NCI-H524 (cell line): Measurements from ENCODE around the gene BEGAIN.
A peak's percentile ranks its signal among the peaks of the same experiment; 100 is the strongest.

ENCODE experiments used
- DNase-seq, 2 experiments: peaks; one replicate each; lab custom pipeline; 2025; lab: John Stamatoyannopoulos, UW

Gene BEGAIN

DNA sequence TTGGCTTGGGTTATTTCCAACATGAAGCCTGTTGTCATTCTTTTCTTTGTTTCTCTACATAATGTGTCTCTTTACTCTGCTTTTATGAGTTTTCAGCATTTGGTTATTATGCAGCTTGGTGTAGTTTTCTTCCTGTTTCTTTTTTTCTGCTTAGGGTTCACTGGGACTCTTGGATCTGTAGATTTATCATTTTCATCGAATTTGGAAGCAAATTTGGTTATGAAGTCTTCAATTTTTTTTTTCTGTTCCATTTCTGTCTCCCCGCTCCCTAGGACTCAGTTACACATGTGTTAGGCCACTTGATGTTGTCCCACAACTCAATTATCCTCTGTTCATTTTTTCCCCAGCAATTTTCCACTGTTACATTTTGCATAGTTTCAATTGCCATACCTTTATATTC lies 13.8 kb upstream of the BEGAIN start:
- no peak for DNase-seq

DNA sequence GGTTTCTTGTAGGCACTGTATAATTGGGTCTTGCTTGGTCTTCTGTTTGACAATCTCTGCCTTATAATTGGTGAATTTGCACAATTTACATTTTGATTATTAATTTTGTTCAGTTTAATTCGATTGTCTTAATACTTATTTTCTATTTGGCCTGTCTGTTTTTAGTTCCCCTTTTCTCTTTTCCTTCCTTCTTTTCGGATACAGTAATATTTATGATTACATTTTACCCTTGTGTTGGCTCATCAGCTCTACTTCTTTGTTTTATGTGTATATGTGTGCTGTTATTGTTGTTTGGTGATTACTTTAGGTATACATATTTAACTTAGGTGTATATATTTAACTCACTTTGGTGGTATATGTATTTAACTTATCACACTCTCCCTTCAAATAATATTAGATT lies 12.8 kb upstream of the BEGAIN start:
- DNase-seq, result no peak

DNA sequence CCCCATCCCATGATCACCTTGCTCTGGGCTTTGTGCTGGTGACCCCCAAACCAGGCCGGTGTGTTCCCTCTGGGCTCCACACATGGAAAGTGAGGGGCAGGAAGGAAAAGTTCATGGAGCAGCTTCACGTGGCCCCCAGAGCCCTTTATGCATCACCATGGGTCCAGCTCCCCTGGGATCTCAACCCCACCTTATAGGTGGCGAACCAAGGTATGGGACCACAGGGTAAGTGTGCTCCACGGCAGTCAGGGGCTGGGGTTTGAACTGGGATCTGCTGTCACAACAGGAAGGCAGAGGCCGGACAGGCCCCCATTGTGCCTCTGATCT lies 7.4 kb upstream of the BEGAIN start:
- DNase-seq, result no peak

DNA sequence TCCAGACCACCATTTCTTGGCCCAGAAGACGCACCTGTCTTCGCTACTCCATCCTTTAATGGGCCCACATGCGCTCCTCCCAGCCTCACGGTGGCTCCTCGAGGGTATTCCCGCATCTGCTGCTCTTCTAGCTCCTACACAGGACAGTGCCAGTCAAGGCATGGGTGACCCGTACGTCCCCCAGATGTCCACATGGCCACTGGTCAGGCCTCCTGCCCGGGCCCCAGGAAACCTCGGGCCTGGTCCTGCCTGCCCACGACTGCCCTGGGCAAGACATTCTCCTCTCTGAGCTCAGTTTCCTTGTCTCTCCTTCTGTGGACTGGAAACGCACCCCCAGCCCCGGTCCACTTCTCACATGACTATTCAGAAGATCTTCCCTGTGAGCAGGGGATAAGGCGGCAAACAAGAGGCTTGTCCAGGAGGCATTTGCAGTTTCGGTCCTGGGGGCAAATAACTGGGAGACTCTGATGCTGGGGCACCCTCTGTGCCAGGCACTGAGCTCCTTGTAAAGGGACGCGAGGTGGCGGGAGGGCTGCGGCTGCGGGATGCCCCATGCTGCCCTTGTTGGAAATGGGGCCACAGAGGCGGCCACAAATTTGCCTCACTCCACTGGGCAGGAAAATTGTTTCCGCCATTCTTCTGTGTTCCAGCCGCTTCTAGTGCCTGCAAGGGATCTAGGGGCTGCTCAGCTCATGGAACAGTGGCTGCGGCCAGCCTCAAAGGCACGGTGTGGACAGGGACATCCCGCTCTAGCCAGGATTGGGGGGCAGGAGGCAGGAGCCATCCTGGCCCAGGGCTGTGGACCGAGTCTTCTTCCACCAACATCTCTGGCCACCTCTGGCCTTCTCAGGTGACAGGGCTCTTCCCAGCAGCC lies 6.8 kb upstream of the BEGAIN start:
- no peak for DNase-seq

DNA sequence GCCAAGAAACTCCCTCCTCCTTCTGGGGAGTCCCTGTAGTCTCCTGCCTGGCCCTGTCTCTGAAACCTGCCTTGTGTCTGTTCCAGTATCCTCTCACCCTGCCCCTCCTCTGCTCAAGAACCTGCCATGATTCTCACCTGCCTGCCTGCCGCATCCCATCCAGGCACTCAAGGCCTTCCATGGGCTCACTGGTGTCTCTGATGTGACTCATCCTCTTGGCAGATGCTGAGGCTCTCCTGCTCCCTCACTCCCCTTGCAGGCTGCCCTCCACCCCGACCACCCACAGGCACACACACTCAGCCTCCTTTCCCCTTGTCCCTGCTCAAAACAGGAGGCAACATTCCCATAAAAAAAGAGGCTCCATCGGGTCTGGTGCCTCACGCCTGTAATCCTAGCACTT lies 5.8 kb upstream of the BEGAIN start:
- no peak for DNase-seq

DNA sequence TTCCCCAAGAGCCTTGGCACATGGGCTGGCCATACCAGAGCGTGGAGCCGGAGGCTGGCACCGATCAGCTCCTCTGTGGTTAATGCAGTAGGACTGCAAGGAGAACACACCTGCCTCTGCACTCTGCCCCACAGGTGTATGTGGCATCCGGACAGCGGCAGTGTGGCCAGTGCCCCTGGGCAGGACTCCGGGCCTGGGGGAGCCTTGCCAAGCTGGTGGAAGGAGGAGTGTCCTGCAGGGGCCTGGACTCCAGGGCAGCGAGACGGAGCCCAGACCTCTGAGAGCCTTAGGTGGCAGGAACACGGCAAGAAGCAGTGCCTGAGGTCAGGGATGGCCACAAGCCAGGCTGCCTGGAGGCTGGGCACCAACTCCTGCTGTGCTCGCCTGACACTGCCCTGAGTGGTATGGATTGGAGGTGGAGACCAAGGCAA lies 5.3 kb upstream of the BEGAIN start:
- no peak for DNase-seq

DNA sequence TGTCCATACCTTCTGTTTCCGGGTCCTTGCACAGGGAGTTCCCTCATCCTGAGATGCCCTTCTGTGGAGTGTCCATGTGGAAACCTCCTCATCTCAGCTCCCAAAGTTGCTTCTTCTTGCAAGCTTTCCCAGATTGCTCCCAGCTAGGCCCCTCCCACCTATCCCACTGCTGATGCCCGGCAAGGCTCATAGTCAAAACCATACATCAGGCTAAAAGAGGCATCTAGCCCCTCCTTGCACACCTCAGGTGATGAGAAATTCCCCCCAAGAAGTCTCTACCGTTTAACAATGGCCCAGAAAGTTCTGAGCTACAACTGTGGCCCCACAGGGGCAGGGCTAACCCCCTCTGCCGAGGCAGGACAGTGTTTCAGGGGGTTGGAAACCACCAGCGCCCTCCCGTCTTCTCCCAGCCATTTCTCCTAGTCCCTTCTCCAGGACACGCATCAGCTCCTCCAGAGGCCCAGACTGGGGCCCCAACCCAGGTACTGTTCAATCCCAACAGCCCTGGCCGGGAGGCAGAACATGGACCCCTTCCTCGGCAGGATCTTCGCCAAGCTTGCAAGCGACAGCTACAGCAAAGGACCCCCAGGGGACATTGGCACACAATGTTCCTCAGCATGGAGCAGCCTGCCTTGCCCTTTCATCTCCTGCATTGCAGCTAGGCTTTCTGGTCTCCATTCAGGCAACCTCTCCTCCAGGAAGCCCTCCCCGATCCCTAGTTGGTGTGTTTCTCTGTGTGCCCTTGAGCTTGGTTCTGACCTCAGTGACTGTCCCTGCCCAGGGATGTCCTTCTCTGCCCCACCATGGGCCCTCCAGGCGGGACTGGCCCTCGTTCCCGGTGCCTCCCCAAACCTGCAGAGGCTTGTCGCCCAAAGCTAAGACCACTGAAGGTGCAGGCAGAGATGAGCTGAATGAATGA lies 4.5 kb upstream of the BEGAIN start:
- DNase-seq, result no peak

DNA sequence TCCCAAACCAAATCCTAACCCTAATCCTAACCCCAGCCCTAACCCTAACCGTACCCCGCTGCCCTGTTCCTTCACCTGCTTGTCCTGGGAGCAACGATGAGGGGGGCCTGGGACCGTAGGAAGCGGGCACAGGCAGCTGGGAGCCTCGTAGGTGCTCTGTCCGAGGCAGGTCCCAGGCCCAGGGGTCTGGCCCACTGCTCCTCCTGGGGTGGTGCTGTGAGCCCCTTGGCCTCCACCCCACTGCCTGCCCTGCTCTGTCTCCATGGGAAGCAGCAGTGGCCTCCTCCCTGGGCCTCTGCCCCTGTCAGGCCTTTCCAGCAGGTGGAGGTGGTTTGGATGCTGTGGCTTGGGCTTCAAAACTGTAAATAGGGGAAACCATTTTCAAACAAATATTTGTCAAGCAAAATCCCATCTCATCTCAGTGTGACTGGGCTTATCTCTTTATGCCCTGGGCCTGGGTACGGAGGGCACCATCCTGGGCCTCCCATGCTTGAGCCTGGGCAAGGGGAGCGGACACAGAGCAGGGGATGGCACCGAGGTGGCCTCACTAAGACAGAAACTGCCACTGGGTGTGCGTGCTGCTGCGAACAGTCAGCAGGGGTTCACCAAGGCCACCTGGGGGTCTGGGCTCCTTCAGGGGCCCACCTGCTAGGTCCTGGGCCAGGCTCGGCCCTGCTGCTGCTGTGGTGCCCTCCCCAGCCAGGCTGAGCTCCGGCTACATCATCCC lies 3.7 kb upstream of the BEGAIN start:
- DNase-seq, result no peak

DNA sequence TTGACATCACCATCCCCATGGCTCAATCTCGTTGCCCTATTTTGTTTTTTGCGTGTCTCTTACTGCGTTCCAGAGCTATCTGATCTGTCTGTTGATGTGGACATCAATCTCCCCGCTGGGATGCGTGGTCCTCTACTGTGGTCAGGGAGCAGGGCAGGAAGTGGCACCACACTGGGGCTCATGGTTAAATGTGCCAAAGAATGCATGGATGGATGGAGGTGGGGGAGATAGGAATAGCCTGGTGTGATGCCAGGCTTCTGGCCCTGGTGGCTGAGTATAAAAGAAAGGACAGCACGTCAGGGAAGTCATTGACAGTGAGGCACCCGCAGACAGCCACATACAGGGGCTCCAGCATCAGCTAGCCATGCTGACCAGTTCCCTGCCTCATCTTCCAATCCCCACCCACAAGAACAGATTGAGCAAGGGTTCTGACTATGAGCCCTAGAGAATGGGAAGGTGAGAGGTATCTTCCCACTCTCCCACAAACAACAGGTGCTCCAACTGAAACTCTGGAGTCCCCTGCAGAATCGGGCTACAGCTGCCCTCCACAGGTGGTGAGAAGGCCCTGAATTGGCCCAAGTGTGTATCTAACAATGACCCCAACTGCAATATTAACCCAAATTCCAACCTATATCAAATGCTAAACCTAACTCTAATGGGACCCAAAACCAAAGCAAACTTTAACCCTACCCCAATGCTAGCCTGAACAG lies 2.7 kb upstream of the BEGAIN start:
- peak in 1 of 2 experiments; percentile 34 for DNase-seq

DNA sequence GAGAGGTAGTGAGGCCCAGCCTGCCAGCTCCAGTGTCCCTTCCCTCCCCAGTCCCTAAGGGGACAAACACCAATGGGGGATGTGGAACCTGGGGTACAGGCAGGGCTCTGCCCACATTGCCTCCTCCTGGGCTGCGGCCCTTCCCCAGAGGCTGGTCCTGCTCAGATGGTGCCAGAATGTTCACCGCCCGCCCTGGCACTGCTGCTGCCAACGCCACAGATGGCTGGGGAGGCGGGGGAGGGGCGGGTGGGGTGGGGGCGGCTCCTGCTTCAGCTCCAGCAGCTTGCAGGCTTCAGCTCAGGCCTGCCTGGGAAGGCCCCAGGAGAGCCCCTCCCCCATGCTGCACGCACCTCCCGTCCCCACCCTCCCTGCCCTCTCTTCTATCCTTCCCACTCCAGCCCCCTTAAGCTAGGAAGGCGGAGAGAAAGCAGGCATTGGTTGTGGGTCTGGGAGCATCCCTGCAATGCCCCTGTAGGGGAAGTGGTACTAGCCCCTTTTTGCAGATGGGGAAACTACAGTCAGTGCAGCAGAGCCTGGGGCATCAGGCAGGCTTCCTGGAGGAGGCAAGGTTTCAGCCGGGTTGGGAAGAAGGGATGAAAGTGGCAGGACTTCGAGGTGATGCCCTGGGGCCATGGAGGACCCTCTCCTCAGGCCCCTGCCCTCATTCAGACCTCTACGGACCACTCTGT lies 2.0 kb upstream of the BEGAIN start:
- peak; percentile 94 to 98 for DNase-seq

DNA sequence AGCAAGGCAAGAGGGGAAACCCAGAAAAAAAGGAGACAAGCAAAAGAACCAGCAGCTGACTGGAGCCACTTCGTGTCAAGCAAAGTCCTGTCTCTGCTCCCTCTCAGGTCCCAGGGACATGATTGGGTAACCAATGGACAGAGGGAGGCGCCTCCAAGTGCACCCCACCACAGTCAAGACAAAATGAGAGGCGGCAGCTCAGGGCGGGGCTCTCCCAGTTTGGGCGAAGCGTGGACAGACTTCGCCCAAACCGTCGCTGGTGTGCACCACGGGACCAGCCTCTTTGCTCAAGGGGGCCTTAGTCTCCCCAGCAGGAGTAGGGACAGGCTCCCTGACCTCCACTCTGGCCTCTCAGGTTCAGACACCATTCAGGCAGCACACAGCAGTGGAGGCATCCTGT lies 1.5 kb upstream of the BEGAIN start:
- peak; percentile 38 to 62 for DNase-seq

DNA sequence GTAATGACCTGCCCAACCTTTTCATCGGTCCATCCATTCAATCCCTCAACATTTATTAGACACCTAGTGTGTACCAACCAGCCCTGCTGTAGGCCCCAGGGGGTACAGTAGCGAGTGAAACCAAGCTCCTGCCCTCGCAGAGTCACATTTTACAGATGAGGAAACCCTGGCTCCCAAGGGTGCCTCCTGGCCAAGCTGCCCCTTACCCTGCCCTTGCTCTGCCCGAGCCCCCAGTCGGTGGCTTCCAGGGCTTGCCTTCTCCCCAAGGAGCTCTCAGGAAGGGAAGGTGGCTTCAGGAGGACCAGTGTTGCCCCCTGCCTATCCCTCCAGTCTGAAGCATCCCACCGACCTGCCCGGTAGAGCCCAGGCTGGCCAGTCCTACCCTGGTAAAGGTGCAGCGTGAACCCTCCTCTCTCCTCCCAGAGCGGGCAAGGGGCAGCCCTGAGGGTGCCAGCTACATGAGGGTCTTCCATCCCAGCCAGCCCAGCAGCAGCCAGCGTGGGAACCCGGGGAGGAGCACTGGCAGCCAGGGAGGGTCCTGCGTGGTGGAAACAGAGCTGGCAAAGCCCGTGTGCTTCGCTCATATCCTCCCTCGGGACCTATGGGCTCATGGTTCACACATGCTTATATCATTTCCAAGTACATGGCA lies 670 bp upstream of the BEGAIN start:
- DNase-seq, result peak; percentile 35 to 53

DNA sequence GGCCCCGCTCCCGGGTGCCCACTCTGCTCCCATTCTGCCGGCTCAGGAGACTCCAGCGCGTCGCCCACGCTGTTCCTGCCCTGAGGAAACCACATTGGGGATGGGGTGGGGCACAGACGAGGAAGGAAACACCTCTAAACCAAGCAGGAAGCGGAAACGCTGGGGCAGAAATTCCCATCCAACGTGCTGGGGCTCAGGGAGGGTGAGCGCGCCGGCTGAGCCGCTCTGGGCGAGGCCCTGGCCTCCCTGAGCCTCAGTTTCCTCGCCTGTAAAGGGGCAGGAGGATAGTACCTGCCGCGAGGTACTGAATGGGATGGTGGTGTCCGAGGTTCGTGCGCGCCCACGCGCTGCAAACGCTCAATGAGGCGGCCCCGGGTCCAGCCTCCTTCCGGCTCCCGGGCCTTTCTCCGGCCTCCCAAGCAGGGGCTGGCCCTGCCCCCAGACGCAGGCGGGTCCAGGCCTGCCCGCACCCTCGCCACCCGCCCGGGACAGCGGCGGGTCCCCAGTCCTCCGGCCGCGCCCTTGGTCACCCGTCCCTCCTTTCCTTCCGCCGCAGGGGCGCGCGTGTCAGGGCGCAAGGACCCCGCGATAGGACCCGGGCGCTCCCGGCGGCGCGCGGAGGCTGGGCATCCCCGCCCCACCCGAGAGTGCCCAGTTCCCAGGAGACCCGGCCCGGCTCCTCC lies 673 bp downstream of the BEGAIN start:
- DNase-seq, result peak; percentile 48 to 62

DNA sequence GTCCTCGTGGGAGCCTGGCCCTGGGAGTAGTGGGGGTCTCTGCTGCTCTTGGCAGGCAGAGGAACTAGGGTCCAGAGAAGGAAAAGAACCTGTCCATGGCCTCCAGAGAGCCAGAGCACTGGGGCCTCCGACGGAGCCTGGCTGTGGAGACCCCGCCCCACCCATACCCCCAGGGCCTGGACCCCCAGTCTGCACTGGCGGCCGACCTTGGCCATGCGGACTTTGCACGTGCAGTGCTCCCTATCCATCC lies 1.1 kb downstream of the BEGAIN start:
- no peak for DNase-seq

DNA sequence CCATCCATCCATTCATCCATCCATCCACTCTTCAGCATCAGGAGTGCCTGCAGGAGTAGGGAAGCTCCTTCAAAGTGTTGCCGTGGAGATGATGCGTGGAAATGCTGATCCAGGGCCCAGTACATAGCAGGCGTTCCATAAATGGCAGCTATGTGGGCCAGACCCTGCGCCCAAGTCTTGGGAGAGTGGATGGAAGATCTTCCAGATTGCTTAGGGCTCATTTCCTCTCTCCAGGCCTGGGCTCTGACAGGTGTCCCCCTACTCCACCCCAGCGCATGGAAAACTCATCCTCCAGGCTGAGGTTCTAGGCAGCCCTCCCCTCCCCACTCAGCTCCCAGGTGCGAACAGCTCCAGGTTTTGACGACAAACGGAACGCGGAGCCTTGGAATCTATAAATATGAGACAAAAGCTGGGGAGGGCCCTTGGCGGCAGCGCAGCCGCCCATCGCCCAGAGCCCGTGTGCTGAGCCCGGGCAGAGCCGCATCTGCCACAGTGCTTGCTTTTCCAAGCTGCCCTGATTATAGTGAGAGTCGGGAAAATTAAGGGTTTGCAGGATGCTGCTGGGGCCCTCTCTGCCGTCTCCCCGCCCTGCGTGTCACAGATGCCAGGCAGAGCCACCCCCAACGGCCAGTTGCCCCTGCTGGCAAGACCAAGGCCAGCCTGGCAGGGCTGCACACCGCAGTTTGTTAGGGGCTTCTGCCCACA lies 1.6 kb downstream of the BEGAIN start:
- DNase-seq, result no peak

DNA sequence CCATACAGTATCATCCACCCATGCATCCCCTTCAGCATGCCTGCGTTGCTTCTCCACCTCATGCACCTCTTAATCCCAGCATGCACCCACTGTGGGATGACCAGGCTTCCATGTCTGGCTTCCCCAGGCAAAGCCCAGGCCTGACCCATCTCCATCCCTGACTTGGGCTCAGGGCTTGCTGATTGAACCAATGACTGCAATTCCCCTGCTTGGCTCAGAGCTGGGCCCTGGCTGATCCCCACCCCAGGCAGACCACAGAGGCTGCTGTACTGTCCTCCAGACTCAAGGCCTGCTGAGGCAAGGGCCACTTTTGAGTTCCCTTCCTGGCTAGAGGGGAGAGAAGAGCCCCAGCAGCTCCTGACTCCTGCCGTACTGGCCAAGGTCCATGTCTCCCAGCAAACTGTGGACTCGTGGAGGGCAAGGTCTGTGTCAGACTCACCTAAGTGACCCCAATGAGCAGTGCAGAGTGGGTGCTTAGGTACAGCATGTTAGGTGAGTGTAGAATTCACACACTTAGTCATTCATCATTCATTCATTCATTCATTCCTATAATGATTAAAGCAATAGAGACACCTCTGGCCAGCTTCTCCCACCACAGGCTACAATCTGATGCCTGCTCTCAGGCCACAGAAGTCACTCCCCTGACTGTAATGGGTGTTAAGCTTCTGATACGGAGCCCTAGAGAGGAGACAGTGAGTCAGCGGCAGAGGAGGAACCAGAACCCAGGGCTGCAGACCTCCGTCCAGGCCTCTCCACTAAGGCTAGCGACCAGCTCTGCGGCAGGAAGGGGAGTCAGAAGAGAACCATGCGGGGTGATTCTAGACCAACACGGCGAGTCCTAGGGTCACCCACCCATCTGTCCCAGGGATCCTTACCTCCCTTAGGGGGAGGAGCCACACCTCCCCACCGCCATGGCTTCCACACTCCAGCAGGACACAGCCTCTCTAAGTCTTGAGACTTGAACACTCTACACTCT lies 2.9 kb downstream of the BEGAIN start:
- no peak for DNase-seq

DNA sequence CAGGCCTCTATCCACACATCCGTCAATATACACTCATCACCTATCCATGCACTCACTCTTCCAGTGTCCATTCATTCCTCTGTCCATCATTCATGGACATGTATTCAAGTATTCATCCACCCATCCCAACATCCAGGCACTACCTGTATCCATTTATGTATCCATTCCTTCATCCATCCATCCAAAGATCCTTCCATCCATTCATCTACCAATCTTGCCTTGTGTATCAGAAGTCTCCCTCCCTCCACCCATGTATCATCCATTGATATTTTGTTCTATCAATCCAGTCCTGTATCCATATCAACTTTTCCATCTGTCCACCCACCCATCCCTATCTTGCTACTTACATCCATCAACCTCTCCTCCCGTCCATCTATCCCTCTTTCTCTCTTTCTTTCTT lies 4.0 kb downstream of the BEGAIN start:
- no peak for DNase-seq

DNA sequence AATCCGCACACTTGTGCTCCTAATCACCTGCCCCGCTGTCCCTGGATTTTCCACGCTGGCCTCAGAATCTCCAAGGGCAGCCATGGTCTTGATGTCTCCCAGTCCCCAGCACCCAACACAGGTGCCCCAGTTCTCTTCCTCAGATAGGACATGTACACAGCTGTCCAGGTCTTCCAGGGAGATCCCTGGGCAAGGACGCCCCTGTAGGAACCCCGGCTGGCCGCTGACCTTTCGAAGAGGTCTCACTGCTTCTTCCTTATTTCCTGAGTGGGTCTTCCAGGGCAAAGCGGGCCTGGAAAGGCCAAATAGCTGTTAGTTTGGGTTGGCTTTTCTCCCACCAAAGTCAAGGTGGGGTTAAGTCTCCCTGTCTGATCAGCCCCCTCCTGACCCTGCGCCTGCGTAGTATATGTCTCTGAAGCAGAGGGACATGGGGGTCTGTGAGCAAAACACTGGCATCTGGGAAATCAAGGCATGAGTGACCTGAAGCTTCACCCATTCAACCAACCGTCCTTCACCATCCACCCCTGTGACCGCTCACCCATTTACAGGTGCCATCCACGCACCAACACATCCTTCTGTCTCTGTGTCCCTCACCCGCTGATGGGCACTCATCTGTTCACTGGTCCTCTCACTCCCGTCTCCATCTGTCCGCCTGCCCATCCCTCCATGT lies 4.6 kb downstream of the BEGAIN start:
- DNase-seq, result no peak
